RKO (cell line): Measurements from ENCODE around the gene ANKS1B.
"Not testable (repeated sequence)": the region's sequence is repeated elsewhere in the genome, so short reads cannot be mapped to it uniquely, and the experiment has no call there.

Source experiments
- DNase-seq: peaks from one replicate; pipeline ENCODE4 v3.0.0-alpha.2; 2016; ENCODE audit warnings: low spot score

ANKS1B gene

DNA sequence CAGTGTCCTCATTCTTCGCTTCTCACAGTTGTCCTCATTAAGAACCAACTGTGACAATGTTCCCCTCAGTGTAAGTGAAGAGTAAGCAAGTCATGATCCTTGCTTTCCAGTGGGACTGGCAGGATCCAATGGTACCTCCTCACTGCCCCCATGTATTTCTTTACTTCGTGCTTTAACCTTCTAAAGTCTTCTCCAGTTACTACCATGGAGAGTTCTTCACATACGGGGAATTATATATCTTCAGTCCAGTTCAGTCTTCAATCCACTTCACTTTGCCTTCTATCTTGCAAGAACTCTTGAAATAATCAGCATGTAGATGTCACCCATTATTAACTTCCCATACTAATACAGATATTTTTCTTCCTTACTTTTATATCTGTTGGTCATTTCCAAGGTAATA, 719.1 kb downstream of the ANKS1B start:
- DNase-seq = no peak

- no peak for DNase-seq
Measured at GRCh38 chr12:99261256-99261655, 723.5 kb downstream of the ANKS1B start.

DNA sequence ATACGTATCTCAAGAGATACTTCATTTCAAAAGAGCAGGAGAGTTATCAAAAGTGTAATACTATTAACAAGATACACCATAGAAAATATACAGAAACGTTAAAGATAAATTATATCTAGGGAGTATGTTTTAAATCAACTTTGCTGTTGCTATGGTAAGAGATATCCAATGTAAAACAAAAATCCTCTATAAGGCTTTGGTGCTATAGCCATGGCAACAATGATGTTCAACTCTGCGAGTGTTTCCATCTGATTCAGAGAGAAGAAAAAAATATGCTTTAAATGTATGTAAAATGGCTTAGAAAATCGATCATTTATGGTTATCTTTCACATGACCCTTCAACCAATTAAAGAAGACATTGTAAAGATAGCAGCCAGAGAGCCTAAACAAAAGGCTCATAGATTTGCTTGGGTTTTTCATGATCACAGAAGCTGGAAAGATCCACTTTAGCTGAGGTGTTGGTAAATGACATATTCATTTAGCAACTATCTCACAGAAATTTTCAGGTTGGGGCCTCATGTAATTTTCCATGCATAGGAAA, 724.2 kb downstream of the ANKS1B start:
- DNase-seq = no peak

GRCh38 chr12:99259040-99259934, 725.4 kb downstream of the ANKS1B start:
- no peak for DNase-seq

DNA sequence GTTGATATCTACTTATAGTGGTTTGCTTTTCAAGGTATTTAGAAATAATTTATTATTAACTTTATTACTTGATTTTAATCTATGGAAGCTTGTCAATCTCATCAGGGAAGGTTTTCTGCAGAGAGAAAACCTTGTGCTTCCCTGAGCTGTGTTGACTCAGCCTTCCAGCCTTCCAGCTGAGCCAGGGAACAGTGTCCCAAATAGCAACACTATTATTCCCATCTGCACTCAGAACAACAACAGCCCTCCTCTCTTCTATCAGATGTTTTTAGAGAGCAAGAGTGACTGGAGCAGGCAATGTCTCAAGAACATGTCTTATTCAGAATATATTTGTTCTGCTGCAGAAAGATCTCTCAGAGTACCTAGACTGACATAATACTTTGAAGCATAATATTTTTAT, 727.1 kb downstream of the ANKS1B start:
- no peak for DNase-seq

GRCh38 chr12:99253068-99253467, 731.7 kb downstream of the ANKS1B start:
- peak; percentile 24 for DNase-seq

DNA sequence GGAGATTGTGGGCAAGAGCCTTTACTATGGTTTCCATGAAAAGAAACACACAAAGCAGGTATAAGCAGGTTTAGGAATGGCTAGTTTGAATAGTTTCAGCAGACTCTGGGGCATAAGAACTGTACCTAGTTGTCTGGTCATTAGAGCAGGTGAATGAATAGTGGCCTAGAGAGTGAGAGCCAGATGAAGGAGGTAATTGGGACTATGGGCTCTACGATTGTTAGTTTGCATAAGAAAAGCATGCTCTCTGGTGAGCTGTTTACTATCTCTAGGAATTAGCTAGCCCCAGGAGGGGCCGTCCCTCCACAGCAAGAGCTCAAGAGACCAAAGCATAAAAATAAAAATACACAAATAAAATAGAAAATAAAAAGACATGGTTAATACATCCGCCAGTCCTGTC, 734.6 kb downstream of the ANKS1B start:
- no peak for DNase-seq

DNA sequence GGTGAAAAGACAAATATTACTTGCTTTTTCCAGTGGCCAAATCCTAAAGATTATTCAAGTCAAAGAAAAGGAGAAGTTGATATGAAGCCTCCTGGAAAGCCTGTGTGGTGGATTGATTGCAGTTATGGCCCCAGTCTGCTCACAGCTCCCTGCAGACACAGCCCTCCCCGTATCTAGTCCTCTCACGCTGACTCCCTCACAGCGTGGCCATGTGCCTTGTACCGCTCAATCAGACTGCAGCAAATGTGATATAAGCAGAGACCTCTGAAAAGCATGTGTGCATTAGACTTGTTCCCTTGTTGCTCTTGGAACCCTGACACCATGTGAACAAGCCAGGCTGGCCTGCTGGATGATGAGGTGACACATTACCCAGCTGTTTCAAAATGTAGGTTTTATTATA, 735.2 kb downstream of the ANKS1B start:
- DNase-seq = no peak

- DNase-seq = not testable (repeated sequence)
Measured at GRCh38 chr12:99237907-99238538, 746.7 kb downstream of the ANKS1B start.

GRCh38 chr12:99235381-99235780, 749.4 kb downstream of the ANKS1B start:
- DNase-seq = no peak

DNA sequence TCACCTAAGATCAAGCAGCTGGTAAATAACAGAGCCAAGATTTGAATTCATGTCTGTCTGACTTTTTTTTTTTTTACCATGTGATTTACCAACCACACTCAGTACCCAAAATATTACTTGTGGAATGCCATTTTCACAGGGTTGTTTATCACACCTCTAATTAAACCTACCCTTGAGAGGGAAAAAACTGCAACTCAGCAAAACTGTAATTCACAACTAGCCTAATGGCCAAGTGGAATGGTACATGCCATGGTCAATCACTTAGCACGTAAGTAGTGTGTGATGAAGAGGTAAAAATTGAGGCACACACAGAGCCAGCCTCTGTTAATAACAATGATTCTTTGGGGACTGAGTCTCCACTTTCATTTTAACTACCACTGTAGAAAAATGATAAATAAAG, 750.0 kb downstream of the ANKS1B start:
- DNase-seq = no peak

DNA sequence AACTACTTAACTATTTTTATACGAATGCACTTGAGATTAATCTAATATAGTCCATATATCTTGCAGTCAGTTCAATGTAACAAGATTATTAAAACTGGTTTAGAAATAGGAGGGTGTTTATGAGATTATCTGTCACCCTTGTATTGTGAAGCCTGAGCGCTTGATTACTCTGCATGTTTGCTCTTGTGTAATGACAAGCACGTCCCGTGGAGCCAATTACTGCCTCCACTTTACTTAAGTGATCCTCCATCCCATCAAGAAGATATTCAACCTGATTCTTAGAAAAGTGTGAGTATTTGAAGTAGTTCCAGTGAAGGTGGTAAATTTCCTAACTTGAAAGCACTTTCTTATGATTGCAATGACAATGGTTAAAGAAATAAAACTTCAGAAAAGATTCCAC, 752.4 kb downstream of the ANKS1B start:
- no peak for DNase-seq

GRCh38 chr12:99231031-99231430, 753.7 kb downstream of the ANKS1B start:
- DNase-seq = no peak

DNA sequence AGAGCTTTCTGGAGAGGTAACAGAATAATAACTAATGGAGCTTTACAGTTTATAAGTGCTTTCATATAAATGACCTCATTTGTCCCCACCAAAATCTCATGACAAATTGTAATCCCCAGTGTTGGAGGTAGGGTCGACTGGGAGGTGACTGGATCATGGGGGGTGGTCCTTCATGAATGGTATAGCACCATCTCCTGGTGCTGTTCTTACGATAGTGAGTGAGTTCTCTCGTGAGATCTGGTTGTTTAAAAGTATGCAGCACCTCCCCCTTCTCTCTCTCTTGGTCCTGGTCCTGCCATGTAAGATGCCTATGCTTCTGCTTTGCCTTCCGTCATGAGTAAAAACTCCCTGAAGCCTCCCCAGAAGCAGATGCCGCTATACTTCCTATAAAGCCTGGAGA, 760.5 kb downstream of the ANKS1B start:
- no peak for DNase-seq

GRCh38 chr12:99223579-99223978, 761.2 kb downstream of the ANKS1B start:
- DNase-seq = no peak

- no peak for DNase-seq
Measured at GRCh38 chr12:99213047-99213446, 771.7 kb downstream of the ANKS1B start.

GRCh38 chr12:99212275-99212674, 772.5 kb downstream of the ANKS1B start:
- DNase-seq = no peak

DNA sequence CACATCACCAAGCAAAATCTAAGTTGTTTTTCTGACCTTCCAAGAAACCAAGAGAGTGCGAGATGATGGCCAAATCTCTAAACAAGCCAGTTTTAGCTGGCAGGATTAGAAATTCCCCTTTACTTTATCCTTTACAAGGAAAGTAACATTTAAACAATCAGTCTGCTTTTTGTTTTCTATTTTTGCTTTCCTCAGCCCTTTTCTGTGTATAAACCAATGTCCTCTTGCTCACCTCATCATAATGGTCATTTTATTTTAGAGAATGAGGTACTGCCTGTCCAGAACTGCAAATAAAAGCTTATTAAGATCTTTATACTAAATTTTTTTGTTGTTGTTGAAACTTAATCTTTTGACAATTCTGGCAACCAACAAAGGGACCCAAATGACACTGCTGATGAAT, 779.6 kb downstream of the ANKS1B start:
- DNase-seq = no peak

GRCh38 chr12:99201906-99202645, 782.7 kb downstream of the ANKS1B start:
- DNase-seq = no peak

DNA sequence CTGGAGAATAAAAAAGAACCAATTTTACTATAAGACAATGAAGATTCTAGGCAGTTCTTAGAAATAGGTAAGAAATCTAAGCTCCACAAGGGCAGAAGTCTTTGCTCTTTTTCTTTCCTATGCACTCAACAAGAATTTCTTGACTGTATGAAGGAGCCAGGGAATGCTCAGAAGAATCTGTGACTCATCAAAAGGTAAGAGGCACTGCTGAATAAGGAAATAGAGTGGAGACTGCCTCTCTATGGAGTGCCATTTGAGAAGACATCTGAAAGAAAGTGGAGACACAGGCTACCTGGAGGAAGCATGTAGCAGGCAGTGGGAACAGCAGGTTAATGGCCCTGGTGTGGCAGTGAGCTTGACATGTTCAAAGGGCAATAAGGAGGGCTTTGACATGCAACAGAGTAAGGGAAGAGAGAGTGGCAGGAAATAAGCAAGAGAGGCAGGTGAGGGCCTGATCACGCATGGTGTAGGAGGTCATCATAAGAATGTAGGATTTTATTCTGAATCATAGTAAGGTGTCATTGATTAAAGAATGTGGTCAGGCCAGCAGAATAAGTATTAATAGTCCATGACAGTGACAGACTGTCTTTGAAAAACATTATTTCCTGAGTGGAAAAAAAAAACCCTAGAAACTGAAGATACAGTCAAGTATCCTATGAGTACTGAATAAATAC, 783.9 kb downstream of the ANKS1B start:
- no peak for DNase-seq

- no peak for DNase-seq
Measured at GRCh38 chr12:99195474-99195873, 789.3 kb downstream of the ANKS1B start.

DNA sequence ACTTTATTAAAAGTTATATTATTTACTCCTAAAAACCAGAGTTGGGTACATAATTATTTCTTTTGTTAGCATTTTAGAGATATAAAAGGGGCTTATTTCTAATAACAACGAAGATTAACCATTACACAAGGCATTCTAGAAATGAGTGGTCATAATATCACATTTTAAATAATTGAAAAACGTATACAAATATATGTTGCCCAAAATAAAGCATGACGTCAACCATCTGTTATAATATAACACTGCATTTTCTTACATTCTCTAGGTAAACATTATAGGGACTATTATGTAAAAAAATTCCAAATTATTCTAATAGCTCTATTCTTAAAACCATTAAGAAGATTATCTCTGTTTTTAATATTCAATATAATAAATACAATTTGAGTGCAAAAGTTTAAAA, 792.2 kb downstream of the ANKS1B start:
- DNase-seq = no peak
